SK-N-MC (cell line): ENCODE measurements around the gene MRPS23.
A peak's percentile ranks its signal among the peaks of the same experiment; 100 is the strongest.

Source experiments
- DNase-seq: peaks from one replicate; pipeline ENCODE4 v3.0.0-alpha.2; 2011; ENCODE audit warnings: low read depth, low spot score
- H3K27ac ChIP-seq: fragments of 200-600 bp; sonication (generic); 2 replicates; pipeline ENCODE4 v1.5.1; 2016; ENCODE audit warnings: mixed run types
- H3K36me3 ChIP-seq: fragments of 200-600 bp; sonication (generic); 2 replicates; pipeline ENCODE4 v1.6.1; 2017; ENCODE audit warnings: antibody characterized with exemption, low read length, mixed read lengths; ENCODE audit not compliant: insufficient read depth
- H3K4me3 ChIP-seq: fragments of 200-600 bp; sonication (generic); 2 replicates; pipeline ENCODE4 v1.5.1; 2016
- H3K9ac ChIP-seq: fragments of 200-600 bp; sonication (generic); 2 replicates; pipeline ENCODE4 v1.8.0; 2017; ENCODE audit warnings: mixed run types, mixed read lengths; ENCODE audit not compliant: insufficient read length
- H3K9me3 ChIP-seq: fragments of 200-600 bp; sonication (generic); 2 replicates; pipeline ENCODE4 v1.6.1; 2017; ENCODE audit warnings: low read depth, mild to moderate bottlenecking, antibody characterized with exemption, low read length, moderate library complexity, mixed read lengths
- EZH2 ChIP-seq: fragments of 200-600 bp; sonication (generic); IDR thresholded peaks from one replicate; pipeline ENCODE4 v1.6.1; 2017; ENCODE audit warnings: antibody characterized with exemption
- FOXP2 ChIP-seq: optimal IDR thresholded peaks from 2 replicates; pipeline ENCODE3; 2011; ENCODE audit warnings: mild to moderate bottlenecking, moderate library complexity; ENCODE audit not compliant: insufficient read depth; ENCODE audit errors: extremely low read length, control extremely low read depth
- POLR2AphosphoS5 ChIP-seq: IDR thresholded peaks from 2 replicates; pipeline ENCODE4 v1.6.1; 2012; ENCODE audit warnings: mild to moderate bottlenecking, low read depth, low read length, borderline replicate concordance

Gene MRPS23

GRCh38 chr17:57869617-57870282, 19.9 kb upstream of the MRPS23 start:
- H3K27ac ChIP-seq = 0 out of 2 replicates have a peak overlapping the region, but pooled peaks have one; percentile 3
- no peak overlapping the region for H3K4me3 ChIP-seq
- no peak for DNase-seq
- no peak for TF ChIP-seq FOXP2
- TF ChIP-seq POLR2AphosphoS5 = no peak
- TF ChIP-seq EZH2 = no peak
- H3K9ac ChIP-seq = no peak overlapping the region
- no peaks in the 10 kb centered on the region for H3K9me3 ChIP-seq
- peaks cover 16% of the 10 kb centered on the region; the same call in 1 of the 2 replicates for H3K36me3 ChIP-seq

- Histone ChIP-seq H3K9me3 (no peaks in the 10 kb centered on the region), H3K27ac (no peak overlapping the region), H3K9ac (no peak overlapping the region), H3K4me3 (no peak overlapping the region), H3K36me3 (peaks cover 16% of the 10 kb centered on the region; the same call in 1 of the 2 replicates)
- DNase-seq = no peak
- TF ChIP-seq EZH2 (no peak), FOXP2 (no peak), POLR2AphosphoS5 (no peak)
These were observed 19.2 kb upstream of the MRPS23 start for GRCh38 chr17:57868910-57869616.

- H3K4me3 ChIP-seq = no peak overlapping the region
- no peaks in the 10 kb centered on the region for H3K9me3 ChIP-seq
- peaks cover 16% of the 10 kb centered on the region; the same call in 1 of the 2 replicates for H3K36me3 ChIP-seq
- no peak for DNase-seq
- H3K27ac ChIP-seq = no peak overlapping the region
- no peak overlapping the region for H3K9ac ChIP-seq
- TF ChIP-seq FOXP2 (no peak), EZH2 (no peak), POLR2AphosphoS5 (no peak)
These were observed 18.4 kb upstream of the MRPS23 start for GRCh38 chr17:57868007-57868909.

GRCh38 chr17:57867126-57867525, 17.3 kb upstream of the MRPS23 start:
- Histone ChIP-seq H3K27ac (no peak overlapping the region), H3K9ac (no peak overlapping the region), H3K36me3 (peaks cover 16% of the 10 kb centered on the region; the same call in 1 of the 2 replicates), H3K4me3 (no peak overlapping the region), H3K9me3 (no peaks in the 10 kb centered on the region)
- no peak for TF ChIP-seq EZH2
- TF ChIP-seq POLR2AphosphoS5 = no peak
- no peak for TF ChIP-seq FOXP2
- no peak for DNase-seq

- peaks cover 16% of the 10 kb centered on the region; the same call in 1 of the 2 replicates for H3K36me3 ChIP-seq
- H3K9me3 ChIP-seq = no peaks in the 10 kb centered on the region
- H3K27ac ChIP-seq = no peak overlapping the region
- no peak overlapping the region for H3K4me3 ChIP-seq
- H3K9ac ChIP-seq = no peak overlapping the region
- no peak for DNase-seq
- TF ChIP-seq EZH2 = no peak
- no peak for TF ChIP-seq FOXP2
- TF ChIP-seq POLR2AphosphoS5 = no peak
These were observed 16.9 kb upstream of the MRPS23 start for GRCh38 chr17:57866723-57867122.

- no peak overlapping the region for H3K4me3 ChIP-seq
- H3K9ac ChIP-seq = no peak overlapping the region
- no peak for DNase-seq
- no peaks in the 10 kb centered on the region for H3K9me3 ChIP-seq
- TF ChIP-seq FOXP2 (no peak), EZH2 (no peak), POLR2AphosphoS5 (no peak)
- no peak overlapping the region for H3K27ac ChIP-seq
- peaks cover 14% of the 10 kb centered on the region; the same call in 1 of the 2 replicates for H3K36me3 ChIP-seq
These were observed 16.5 kb upstream of the MRPS23 start for GRCh38 chr17:57866319-57866718.

GRCh38 chr17:57864273-57864672, 14.4 kb upstream of the MRPS23 start:
- H3K4me3 ChIP-seq = no peak overlapping the region
- no peaks in the 10 kb centered on the region for H3K9me3 ChIP-seq
- no peak overlapping the region for H3K27ac ChIP-seq
- DNase-seq = no peak
- TF ChIP-seq FOXP2 = no peak
- TF ChIP-seq POLR2AphosphoS5 = no peak
- no peak for TF ChIP-seq EZH2
- peaks cover 3% of the 10 kb centered on the region; the same call in 1 of the 2 replicates for H3K36me3 ChIP-seq
- H3K9ac ChIP-seq = no peak overlapping the region
